AG04450 (cell line): ENCODE data around the gene RALGPS1. TPM values are rescaled to one million over a fixed set of nuclear protein-coding genes. Genes with fewer than 3 reads are reported as not detected.

Experiments
- CTCF ChIA-PET: fragments of 300-600, 350-600 bp; formaldehyde crosslinking; extraction: SDS; loops from one replicate; lab custom pipeline; 2022; ENCODE audit warnings: antibody characterized with exemption, inconsistent platforms; lab: Charles Lee
- POLR2A ChIA-PET: fragments of 350-600 bp; formaldehyde crosslinking; extraction: SDS; loops from one replicate; lab custom pipeline; 2021; ENCODE audit warnings: antibody characterized with exemption, inconsistent platforms; lab: Yijun Ruan, JAX
- DNase-seq: peaks from one replicate; pipeline ENCODE4 v3.0.0-alpha.2; 2011; ENCODE audit warnings: low read depth, low spot score
- H3K27ac ChIP-seq: one replicate; pipeline ENCODE4 v1.5.1; 2012; ENCODE audit warnings: low read depth, low read length, control low read depth
- H3K27me3 ChIP-seq: one replicate; pipeline ENCODE4 v1.6.0; 2012; ENCODE audit warnings: low read length; ENCODE audit not compliant: control insufficient read depth, insufficient read depth
- H3K4me3 ChIP-seq: 2 replicates; pipeline ENCODE4 v1.5.1; 2011; ENCODE audit warnings: mild to moderate bottlenecking, low read depth, low read length, control low read depth
- H3K9me3 ChIP-seq: 2 replicates; pipeline ENCODE4 v1.5.1; 2012; ENCODE audit warnings: low read length; ENCODE audit not compliant: control insufficient read depth, insufficient read depth
- polyA plus RNA-seq: library from polyadenylated mRNA; depleted of rRNA; stranded (reverse); fragments of >200 nt; gene quantifications from 2 replicates; pipeline ENCODE4 v1.2.3, GENCODE V29; 2011
- TF ChIP-seq, protein P1 (sequence below): IDR thresholded peaks from 2 replicates; pipeline ENCODE4 v1.5.1; 2011; ENCODE audit warnings: low read depth, low read length, control low read depth, inconsistent platforms

Gene RALGPS1
- polyA plus RNA-seq, 1 experiment: 4.6 TPM

DNA sequence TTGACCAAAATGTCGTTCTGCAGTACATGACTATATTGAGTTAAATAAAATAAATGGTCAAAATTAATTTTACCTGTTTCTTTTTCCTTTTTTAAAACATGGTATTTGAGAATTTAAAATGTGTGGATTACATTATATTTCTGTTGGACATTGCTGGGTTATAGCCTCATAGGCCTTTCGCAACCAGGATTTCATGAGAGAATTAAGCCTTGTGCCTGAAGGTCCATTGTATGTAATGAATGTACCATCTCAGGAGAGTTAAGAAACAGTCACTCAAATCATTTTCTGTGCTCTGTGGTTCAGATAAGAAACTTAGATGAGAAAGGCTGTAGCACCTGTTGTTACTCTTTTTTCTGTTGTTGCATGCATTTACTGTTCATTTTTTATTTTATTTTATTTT, 104.4 kb downstream of the RALGPS1 start:
- Histone ChIP-seq H3K27me3 (no peaks in the 10 kb centered on the region), H3K4me3 (no peak overlapping the region), H3K9me3 (no peaks in the 10 kb centered on the region), H3K27ac (no peak overlapping the region)
- CTCF ChIA-PET: no interaction called here
- POLR2A ChIA-PET: no interaction called here
- no peak for DNase-seq
- TF ChIP-seq, protein P1, sequence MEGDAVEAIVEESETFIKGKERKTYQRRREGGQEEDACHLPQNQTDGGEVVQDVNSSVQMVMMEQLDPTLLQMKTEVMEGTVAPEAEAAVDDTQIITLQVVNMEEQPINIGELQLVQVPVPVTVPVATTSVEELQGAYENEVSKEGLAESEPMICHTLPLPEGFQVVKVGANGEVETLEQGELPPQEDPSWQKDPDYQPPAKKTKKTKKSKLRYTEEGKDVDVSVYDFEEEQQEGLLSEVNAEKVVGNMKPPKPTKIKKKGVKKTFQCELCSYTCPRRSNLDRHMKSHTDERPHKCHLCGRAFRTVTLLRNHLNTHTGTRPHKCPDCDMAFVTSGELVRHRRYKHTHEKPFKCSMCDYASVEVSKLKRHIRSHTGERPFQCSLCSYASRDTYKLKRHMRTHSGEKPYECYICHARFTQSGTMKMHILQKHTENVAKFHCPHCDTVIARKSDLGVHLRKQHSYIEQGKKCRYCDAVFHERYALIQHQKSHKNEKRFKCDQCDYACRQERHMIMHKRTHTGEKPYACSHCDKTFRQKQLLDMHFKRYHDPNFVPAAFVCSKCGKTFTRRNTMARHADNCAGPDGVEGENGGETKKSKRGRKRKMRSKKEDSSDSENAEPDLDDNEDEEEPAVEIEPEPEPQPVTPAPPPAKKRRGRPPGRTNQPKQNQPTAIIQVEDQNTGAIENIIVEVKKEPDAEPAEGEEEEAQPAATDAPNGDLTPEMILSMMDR: no peak

DNA sequence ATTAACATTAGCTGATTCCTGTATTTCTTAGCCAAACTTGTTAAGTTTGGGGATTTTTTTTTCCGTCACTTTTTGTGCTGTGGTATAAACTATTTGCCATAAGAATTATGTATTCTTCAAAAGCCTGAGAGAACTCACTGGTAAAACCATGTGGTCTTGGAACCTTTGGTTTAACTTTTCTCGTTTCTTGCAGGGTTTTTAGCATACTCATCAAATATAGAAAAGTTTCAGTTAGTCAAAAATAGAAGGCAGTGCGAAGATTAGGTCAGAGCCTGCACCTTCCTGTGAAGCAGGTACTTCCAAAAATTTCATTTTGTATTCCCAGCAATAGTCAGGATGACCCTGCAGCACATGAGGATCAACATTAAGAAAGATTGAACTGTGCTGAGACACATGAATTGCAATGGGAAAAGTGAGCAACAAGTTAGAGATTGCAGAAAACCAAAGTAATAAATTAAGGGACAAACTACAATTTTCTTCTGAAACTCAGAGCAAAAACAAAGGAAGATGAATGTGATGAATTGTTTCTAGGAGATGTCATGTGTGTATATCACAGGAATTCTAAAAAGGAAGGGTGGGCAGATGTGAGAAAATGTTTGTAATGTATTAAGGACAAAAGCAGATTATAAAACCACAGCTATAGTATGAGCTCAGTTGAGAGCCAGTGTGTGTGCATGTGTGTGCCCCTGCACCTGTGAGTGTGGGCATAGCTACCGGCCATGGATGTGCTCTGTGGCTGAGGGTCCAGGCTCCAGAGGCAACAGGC, 105.6 kb downstream of the RALGPS1 start:
- no peaks in the 10 kb centered on the region for H3K27me3 ChIP-seq
- CTCF ChIA-PET: interaction anchor here (0.9 kb wide), 1 partner anchor 15 kb away, joined by 4 read pairs; no protein-coding TSS in a partner anchor
- no peak overlapping the region for H3K4me3 ChIP-seq
- TF ChIP-seq, protein P1: no peak
- no peak overlapping the region for H3K27ac ChIP-seq
- DNase-seq: no peak
- POLR2A ChIA-PET: no interaction called here
- H3K9me3 ChIP-seq: no peaks in the 10 kb centered on the region

DNA sequence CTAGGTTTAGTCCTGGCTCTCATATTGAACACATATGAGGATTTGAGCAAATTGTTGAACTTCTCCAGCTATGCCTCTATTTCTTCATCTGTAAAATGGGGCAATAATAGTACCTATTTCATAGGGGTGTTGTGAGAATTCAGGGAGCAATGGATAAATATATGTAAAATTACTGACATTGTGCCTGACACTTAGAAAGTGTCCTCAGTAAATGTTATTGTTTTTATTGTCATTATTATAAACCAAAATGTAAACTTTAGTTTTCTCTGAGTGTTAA, 106.2 kb downstream of the RALGPS1 start:
- H3K9me3 ChIP-seq: no peaks in the 10 kb centered on the region
- H3K27me3 ChIP-seq: no peaks in the 10 kb centered on the region
- no peak overlapping the region for H3K4me3 ChIP-seq
- H3K27ac ChIP-seq: no peak overlapping the region
- TF ChIP-seq, protein P1: no peak
- CTCF ChIA-PET: no interaction called here
- POLR2A ChIA-PET: interaction anchor here (0.8 kb wide), 1 partner anchor 45 kb away, joined by 5 read pairs; no protein-coding TSS in a partner anchor
- DNase-seq: no peak

DNA sequence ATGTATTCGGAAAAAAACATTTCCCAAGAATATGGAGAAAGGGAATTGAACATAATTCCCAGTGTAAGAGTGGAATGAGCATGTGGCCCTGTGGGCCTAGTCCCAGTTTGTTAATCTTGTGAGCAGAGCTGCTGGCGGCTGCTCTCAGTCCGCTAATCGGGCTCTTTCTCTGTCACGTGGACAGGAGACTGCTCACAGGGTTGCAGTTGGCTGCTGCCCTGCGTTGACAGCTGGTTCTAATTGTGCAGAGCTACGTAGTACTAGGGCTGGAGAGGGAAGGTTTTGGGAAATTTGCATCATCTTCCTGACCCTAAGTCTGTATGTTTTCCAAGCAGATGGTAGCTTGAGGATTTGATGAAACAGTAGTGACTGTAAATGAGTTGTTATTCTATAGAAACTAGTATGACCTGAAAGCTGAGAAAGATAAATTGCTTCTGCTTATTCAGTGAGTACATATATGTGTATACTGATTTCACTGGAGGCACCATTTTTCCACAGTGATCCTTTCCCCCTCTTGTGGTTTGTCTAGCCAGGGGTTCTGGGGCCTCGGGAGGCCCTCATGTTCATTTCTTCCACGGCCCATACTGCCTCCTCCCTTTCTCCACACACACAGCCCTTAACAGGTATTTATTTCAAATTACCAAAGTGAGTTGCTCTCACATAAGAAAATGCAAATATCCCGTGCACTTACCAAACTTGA, 107.2 kb downstream of the RALGPS1 start:
- H3K4me3 ChIP-seq: no peak overlapping the region
- CTCF ChIA-PET: no interaction called here
- TF ChIP-seq, protein P1: no peak
- peak; percentile 98 for DNase-seq
- no peaks in the 10 kb centered on the region for H3K27me3 ChIP-seq
- no peaks in the 10 kb centered on the region for H3K9me3 ChIP-seq
- POLR2A ChIA-PET: interaction anchor here (0.8 to 1.1 kb wide), 4 partner anchors 44 to 203 kb away, joined by 3 to 8 read pairs (median 4); no protein-coding TSS in a partner anchor
- peak overlapping the region; percentile 90 for H3K27ac ChIP-seq
